ENCODE results near the gene PLEKHM2.

Gene PLEKHM2

DNA sequence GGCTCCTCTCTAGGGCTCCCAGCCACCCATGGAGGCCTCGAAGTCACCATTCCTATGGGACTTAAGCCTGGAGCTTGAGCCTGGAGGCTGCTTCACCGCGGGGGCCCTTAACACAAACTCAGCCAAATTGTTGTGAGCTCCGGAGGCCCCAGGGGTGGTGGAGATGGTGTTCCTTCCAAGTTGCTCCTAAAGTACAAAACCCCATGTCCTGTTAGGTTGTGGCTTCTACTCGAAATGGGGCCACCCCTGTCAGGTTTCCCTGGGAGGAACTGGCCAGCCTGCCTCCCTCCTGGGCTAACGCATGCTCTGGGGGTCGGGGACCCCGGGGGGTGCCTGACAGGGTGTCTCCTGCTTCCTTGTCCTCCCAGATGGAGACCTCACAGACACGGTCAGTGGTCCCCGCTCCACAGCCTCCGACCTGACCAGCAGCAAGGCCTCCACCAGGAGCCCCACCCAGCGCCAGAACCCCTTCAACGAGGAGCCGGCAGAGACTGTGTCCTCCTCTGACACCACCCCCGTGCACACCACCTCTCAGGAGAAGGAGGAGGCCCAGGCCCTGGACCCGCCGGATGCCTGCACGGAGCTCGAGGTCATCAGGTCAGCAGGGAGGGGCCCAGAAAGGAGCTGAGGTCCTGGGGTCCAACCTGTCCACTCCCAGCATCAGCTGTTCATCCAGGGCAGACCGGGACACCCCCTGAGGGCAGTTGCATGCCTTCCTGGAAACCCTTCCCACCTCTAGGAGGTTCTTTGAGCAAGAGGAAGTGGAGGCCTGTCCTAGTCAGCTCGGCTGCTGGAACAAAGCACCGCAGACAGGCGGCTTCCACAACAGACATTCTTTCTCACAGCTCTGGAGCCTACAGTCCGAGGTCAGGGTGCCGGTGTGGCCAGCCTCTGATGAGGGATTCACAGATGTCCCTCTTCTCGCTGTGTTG lies 41.1 kb downstream of the PLEKHM2 start:
- TF ChIP-seq, protein P1, sequence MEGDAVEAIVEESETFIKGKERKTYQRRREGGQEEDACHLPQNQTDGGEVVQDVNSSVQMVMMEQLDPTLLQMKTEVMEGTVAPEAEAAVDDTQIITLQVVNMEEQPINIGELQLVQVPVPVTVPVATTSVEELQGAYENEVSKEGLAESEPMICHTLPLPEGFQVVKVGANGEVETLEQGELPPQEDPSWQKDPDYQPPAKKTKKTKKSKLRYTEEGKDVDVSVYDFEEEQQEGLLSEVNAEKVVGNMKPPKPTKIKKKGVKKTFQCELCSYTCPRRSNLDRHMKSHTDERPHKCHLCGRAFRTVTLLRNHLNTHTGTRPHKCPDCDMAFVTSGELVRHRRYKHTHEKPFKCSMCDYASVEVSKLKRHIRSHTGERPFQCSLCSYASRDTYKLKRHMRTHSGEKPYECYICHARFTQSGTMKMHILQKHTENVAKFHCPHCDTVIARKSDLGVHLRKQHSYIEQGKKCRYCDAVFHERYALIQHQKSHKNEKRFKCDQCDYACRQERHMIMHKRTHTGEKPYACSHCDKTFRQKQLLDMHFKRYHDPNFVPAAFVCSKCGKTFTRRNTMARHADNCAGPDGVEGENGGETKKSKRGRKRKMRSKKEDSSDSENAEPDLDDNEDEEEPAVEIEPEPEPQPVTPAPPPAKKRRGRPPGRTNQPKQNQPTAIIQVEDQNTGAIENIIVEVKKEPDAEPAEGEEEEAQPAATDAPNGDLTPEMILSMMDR (IDR thresholded peaks at IDR 0.05): no peak

DNA sequence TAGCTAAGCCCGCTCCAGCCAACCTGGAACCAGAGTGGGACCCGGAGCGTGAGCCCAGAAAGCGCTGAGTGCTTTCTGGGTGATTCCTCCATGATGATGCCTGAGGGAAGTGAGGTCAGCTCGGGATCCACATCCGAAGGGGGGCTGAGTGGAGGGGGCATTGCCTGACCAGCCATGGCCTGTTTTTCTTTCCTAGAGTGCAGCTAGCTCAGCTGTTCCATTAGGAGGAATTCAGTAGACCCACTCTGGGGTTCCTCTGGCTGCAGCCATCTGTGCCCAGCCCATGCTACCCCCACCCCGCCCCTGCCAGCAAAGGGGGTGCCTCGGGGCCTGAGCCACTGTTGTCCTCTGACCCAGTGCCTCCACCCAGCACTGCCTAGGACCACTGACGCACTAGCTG lies 42.4 kb downstream of the PLEKHM2 start:
- TF ChIP-seq, protein P1 (IDR thresholded peaks at IDR 0.05): no peak

DNA sequence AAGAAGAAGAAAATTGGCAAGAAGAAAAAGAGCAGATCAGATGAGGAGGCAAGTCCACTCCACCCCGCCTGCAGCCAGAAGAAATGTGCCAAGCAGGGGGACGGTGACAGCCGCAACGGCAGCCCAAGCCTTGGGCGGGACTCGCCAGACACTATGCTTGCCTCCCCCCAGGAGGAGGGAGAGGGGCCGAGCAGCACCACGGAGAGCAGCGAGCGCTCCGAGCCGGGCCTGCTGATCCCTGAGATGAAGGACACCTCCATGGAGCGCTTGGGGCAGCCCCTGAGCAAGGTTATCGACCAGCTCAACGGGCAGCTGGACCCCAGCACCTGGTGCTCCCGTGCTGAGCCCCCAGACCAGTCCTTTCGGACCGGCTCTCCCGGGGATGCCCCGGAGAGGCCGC lies 42.9 kb downstream of the PLEKHM2 start:
- TF ChIP-seq, protein P1 (IDR thresholded peaks at IDR 0.05): no peak

DNA sequence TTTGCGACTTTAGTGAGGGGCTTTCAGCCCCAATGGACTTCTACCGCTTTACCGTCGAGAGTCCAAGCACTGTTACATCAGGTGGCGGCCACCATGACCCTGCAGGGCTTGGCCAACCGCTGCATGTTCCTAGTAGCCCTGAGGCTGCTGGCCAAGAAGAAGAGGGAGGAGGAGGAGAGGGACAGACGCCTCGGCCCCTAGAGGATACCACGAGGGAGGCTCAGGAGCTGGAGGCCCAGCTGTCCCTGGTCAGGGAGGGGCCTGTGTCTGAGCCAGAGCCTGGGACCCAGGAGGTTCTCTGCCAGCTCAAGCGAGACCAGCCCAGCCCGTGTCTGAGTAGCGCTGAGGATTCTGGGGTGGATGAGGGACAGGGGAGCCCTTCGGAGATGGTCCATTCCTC lies 43.3 kb downstream of the PLEKHM2 start:
- TF ChIP-seq, protein P1 (IDR thresholded peaks at IDR 0.05): no peak

DNA sequence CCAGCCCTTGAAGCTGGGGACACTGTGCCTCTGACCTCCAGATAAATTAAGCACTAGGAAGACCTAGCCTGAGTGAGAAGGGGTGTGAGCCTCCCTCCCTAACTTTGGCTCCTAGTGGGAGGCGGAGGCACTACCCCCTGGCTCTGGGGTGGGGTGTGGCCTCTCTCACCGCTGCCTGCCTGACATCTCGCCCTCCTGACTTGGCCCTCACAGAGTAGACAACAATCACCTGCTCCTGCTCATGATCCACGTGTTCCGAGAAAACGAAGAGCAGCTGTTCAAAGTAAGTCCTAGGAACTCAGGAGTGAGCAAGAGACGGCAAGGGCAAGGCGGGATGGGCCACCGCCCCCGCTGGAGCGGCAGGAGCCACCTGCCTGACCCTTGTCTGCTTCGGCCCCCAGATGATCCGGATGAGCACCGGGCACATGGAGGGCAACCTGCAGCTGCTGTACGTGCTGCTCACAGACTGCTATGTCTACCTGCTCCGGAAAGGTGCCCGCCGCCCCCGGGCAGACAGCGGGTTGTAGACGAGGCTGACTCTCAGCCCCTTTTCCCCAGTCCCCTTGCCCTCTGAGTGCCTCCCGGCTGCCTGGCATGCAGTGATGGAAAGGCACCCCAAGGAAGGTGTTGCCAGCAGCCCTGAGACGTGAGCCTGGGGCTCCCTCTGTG lies 43.9 kb downstream of the PLEKHM2 start:
- TF ChIP-seq, protein P1 (IDR thresholded peaks at IDR 0.05): no peak

DNA sequence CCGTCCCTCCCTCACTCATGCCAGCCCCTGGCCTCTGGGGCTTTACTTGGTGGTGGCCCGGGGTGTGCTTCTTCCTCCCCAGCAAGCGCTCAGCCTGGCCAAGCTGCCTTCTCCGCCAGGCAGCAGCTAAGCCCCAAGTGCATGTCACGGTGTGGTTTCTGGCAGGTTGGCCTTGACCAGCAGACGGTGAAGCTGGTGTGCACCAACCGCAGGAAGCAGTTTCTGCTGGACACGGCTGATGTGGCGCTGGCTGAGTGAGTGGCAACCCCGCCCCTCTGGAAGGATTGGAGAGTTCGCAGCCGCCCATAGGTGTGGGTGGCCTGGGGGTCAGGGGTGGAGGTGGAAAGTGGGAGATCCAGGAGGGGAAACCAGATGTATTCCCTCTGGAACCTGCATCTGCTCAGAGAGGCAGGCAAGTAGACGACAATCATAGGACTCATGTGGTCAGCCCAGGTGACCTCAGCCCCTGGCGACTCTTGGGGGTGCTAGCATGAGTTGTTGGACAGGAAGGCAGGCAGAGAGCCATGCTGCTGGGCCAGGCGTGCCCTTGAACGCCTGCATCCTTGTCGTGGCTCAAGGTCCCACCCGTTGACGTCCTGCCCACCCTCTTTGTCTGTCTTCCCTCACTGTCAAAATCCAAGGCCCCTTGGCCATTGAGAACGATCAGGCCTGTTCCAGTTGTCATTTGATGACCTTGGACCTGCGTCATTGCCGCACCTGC lies 45.0 kb downstream of the PLEKHM2 start:
- TF ChIP-seq, protein P1 (IDR thresholded peaks at IDR 0.05): no peak

DNA sequence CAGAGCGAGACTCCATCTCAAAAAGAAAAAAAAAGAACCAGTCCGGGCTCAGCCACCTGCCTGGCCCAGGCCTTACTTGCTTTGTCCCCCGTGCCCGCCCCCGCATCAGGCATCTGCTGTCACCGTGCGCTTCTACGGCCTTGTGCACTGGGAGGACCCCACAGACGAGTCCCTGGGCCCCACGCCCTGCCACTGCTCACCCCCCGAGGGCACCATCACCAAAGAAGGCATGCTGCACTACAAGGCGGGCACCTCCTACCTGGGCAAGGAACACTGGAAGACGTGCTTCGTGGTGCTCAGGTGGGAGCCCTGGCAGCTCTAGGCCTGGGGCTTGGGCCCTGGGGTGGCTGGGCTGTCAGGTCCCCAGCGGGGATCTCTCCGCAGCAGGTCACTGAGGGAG lies 46.3 kb downstream of the PLEKHM2 start:
- TF ChIP-seq, protein P1 (IDR thresholded peaks at IDR 0.05): no peak

All from LNCAP (cell line).